Measurements from ENCODE around the gene MAG.

GRCh38 chr19:35299523-35300338 lies 7.8 kb downstream of the MAG start:
- TF ChIP-seq CTCF (IDR thresholded peaks at IDR 0.05) (no peak), POLR2A (IDR thresholded peaks at IDR 0.05) (no peak)

Measured in transverse colon (tissue), 3 donors.